Sigmoid colon (tissue), 7 donors: ENCODE results near the gene PDCL3. TPM values are rescaled to one million over a fixed set of nuclear protein-coding genes. Genes with fewer than 3 reads are reported as not detected.

Source experiments
- DNase-seq: peaks from one replicate; pipeline ENCODE4 v3.0.0-alpha.2; 2019
- H3K27ac ChIP-seq, 4 donors: fragments of 200-600 bp; sonication (generic); one replicate each; pipeline ENCODE4 v1.5.1; 2016 to 2019; ENCODE audit warnings: mild to moderate bottlenecking in 1 of 4
- H3K27me3 ChIP-seq, 3 donors: fragments of 200-600 bp; sonication (generic); one replicate each; pipeline ENCODE4 v1.5.1; 2019; ENCODE audit warnings: mild to moderate bottlenecking in 1 of 3
- H3K36me3 ChIP-seq, 4 donors: fragments of 200-600 bp; sonication (generic); one replicate each; pipeline ENCODE4 v1.5.1; 2016 to 2019
- H3K4me1 ChIP-seq, 4 donors: fragments of 200-600 bp; sonication (generic); one replicate each; pipeline ENCODE4 v1.5.1; 2017 to 2019
- H3K4me3 ChIP-seq, 4 donors: fragments of 200-600 bp; sonication (generic); one replicate each; pipeline ENCODE4 v1.5.1; 2017 to 2019; ENCODE audit warnings: mild to moderate bottlenecking in 2 of 4, moderate library complexity in 1 of 4
- H3K9me3 ChIP-seq, 4 donors: fragments of 200-600 bp in 3 of 4; sonication (generic) in 3 of 4; one replicate each; pipeline versions ENCODE4 v1.5.1 to v1.6.1; 2013 to 2019
- EP300 ChIP-seq, 4 donors: sonication (generic); formaldehyde crosslinking; IDR thresholded peaks; one replicate each; pipeline ENCODE4 v1.6.1; 2017; ENCODE audit warnings: antibody characterized with exemption in 4 of 4
- POLR2A ChIP-seq, 2 donors: fragments of 450-650 bp; IDR thresholded peaks; one replicate each; pipeline ENCODE4 v1.6.1; 2016; ENCODE audit warnings: antibody characterized with exemption in 2 of 2, mild to moderate bottlenecking in 2 of 2, moderate library complexity in 2 of 2
- POLR2AphosphoS5 ChIP-seq, 4 donors: sonication (generic); formaldehyde crosslinking; IDR thresholded peaks; one replicate each; pipeline ENCODE4 v1.6.1; 2017; ENCODE audit warnings: antibody characterized with exemption in 4 of 4
- whole genome bisulfite sequencing, 2 donors: extraction: QIAGEN DNeasy Blood & Tissue Kit; methylation state at CpG; one replicate each; pipeline ENCODE4 v1.1.7; 2013; 5-methylcytosine and 5-hydroxymethylcytosine counted together
- intact Hi-C: fragments of 100-400 bp; cut with DNase I; formaldehyde crosslinking; loops from one replicate; pipeline ENCODE4 v1.15.1; 2023
- polyA plus RNA-seq, 3 donors: library from polyadenylated mRNA; stranded (reverse); fragments of 200-250 nt; gene quantifications; one replicate each; pipeline ENCODE4 v1.2.3, GENCODE V29; 2013
- total RNA-seq, 4 donors: library from RNA; depleted of rRNA; stranded (reverse); fragments of >200 nt; gene quantifications; one replicate each; pipeline ENCODE4 v1.1.0, GENCODE V29; 2016
- TF ChIP-seq, protein P1 (sequence below), 4 experiments: fragments of 450-650 bp in 3 of 4; fragments of 200-600 bp in 1 of 4; IDR thresholded peaks; one replicate each; pipeline ENCODE4 v1.5.1; 2016 to 2019; ENCODE audit warnings: antibody characterized with exemption in 4 of 4, mild to moderate bottlenecking in 3 of 4, moderate library complexity in 2 of 4
- donor health status: healthy with polysubstance abuse.
- donor health status: Bipolar disorder and iron deficiency.
- donor health status: healthy.

PDCL3 gene
- total and polyA plus RNA-seq, 7 donors = 23.5 to 41.3 (median 32.9) TPM

DNA sequence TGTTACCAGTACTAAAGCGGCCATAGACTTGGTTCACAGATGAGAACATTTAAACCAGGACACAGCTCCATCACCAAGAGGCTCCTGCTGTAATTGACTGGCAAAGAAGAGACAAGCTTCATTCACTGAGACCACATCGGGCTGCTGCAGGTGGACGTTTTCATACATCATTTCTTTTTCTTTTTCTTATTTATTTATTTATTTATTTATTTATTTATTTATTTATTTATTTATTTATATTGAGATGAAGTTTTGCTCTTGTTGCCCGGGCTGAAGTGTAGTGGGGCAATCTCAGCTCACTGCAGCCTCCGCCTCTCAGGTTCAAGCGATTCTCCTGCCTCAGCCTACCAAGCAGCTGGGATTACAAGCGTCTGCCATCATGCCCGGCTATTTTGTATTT, 33.6 kb upstream of the PDCL3 start:
- no peak for DNase-seq
- H3K27ac ChIP-seq = no peak overlapping the region
- intact Hi-C loops = no loop called here
- H3K4me1 ChIP-seq = no peaks in the 10 kb centered on the region
- no peaks in the 10 kb centered on the region for H3K27me3 ChIP-seq
- H3K9me3 ChIP-seq = no peaks in the 10 kb centered on the region
- H3K36me3 ChIP-seq = no peaks in the 10 kb centered on the region
- TF ChIP-seq, protein P1, sequence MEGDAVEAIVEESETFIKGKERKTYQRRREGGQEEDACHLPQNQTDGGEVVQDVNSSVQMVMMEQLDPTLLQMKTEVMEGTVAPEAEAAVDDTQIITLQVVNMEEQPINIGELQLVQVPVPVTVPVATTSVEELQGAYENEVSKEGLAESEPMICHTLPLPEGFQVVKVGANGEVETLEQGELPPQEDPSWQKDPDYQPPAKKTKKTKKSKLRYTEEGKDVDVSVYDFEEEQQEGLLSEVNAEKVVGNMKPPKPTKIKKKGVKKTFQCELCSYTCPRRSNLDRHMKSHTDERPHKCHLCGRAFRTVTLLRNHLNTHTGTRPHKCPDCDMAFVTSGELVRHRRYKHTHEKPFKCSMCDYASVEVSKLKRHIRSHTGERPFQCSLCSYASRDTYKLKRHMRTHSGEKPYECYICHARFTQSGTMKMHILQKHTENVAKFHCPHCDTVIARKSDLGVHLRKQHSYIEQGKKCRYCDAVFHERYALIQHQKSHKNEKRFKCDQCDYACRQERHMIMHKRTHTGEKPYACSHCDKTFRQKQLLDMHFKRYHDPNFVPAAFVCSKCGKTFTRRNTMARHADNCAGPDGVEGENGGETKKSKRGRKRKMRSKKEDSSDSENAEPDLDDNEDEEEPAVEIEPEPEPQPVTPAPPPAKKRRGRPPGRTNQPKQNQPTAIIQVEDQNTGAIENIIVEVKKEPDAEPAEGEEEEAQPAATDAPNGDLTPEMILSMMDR (IDR thresholded peaks at IDR 0.05) = no peak
- TF ChIP-seq EP300 (IDR thresholded peaks at IDR 0.05) = no peak
- TF ChIP-seq POLR2A (IDR thresholded peaks at IDR 0.05) = no peak
- TF ChIP-seq POLR2AphosphoS5 (IDR thresholded peaks at IDR 0.05) = no peak
- WGBS, 2 donors = 88 to 91% methylated on average over 8 of the region's 8 CpGs
- H3K4me3 ChIP-seq = no peak overlapping the region

GRCh38 chr2:100529900-100530299, 32.9 kb upstream of the PDCL3 start:
- TF ChIP-seq POLR2A (IDR thresholded peaks at IDR 0.05) = no peak
- H3K9me3 ChIP-seq = no peaks in the 10 kb centered on the region
- H3K27me3 ChIP-seq = no peaks in the 10 kb centered on the region
- intact Hi-C loops = no loop called here
- H3K4me1 ChIP-seq = no peaks in the 10 kb centered on the region
- H3K36me3 ChIP-seq = no peaks in the 10 kb centered on the region
- 81 to 84% methylated on average over 6 of the region's 6 CpGs for WGBS, 2 donors
- DNase-seq = no peak
- no peak overlapping the region for H3K27ac ChIP-seq
- H3K4me3 ChIP-seq = no peak overlapping the region

DNA sequence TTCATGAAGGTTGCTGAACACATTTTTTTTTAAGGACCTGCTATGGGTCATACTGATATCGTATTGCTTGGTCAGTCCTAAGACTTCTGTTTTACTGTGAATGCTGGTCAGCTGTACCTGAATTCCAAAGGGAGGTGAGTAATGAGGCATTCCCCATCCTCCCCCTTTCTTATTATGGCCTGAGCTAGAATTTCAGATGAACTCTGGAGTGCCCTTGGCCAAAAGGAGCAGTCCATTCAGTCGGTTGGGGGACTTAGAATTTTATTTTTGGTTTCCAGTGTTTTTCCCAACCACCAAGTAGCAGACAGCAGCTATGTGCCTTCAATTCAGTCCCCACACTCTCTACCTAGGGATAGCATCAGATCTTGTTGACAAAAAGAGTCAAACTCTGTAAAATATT, 26.9 kb upstream of the PDCL3 start:
- no peak overlapping the region for H3K4me3 ChIP-seq
- no peak for TF ChIP-seq EP300 (IDR thresholded peaks at IDR 0.05)
- TF ChIP-seq, protein P1 (IDR thresholded peaks at IDR 0.05) = no peak
- no peak for TF ChIP-seq POLR2AphosphoS5 (IDR thresholded peaks at IDR 0.05)
- no peak for TF ChIP-seq POLR2A (IDR thresholded peaks at IDR 0.05)
- no peak overlapping the region for H3K27ac ChIP-seq
- DNase-seq = no peak
- intact Hi-C loops = no loop called here
- no peaks in the 10 kb centered on the region for H3K9me3 ChIP-seq
- WGBS, 2 donors = 78 to 91% methylated on average over 2 of the region's 2 CpGs
- no peaks in the 10 kb centered on the region for H3K36me3 ChIP-seq
- no peaks in the 10 kb centered on the region for H3K27me3 ChIP-seq
- no peaks in the 10 kb centered on the region for H3K4me1 ChIP-seq

DNA sequence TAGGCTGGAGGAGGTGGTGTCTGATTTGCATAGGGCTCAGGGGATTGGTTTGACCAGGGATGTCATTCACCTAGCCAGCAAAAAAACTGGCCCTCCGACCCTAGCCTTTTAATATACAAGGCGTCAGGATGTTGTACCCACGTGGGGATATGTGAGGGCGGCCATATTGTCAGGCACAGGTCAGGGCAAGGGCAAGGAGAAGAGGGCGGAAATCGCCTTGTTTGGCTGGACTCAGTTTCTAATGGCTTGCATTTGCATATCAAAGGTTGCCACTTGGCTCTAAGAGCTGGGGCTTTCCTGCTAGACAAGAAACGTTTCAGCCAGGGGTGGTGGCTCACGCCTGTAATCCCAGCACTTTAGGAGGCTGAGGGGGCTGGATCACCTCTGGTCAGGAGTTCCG, 24.9 kb upstream of the PDCL3 start:
- no peaks in the 10 kb centered on the region for H3K9me3 ChIP-seq
- H3K4me1 ChIP-seq = no peaks in the 10 kb centered on the region
- 75 to 78% methylated on average over 9 of the region's 9 CpGs for WGBS, 2 donors
- no peaks in the 10 kb centered on the region for H3K27me3 ChIP-seq
- DNase-seq = no peak
- TF ChIP-seq, protein P1 (IDR thresholded peaks at IDR 0.05) = no peak
- TF ChIP-seq POLR2AphosphoS5 (IDR thresholded peaks at IDR 0.05) (no peak), POLR2A (IDR thresholded peaks at IDR 0.05) (no peak), EP300 (IDR thresholded peaks at IDR 0.05) (no peak)
- no peak overlapping the region for H3K27ac ChIP-seq
- intact Hi-C loops = no loop called here
- H3K36me3 ChIP-seq = no peaks in the 10 kb centered on the region
- no peak overlapping the region for H3K4me3 ChIP-seq

- Histone ChIP-seq H3K4me1 (no peaks in the 10 kb centered on the region), H3K9me3 (no peaks in the 10 kb centered on the region), H3K4me3 (no peak overlapping the region), H3K27ac (no peak overlapping the region), H3K36me3 (no peaks in the 10 kb centered on the region), H3K27me3 (no peaks in the 10 kb centered on the region)
- DNase-seq = no peak
- TF ChIP-seq POLR2AphosphoS5 (IDR thresholded peaks at IDR 0.05) (no peak), POLR2A (IDR thresholded peaks at IDR 0.05) (no peak), EP300 (IDR thresholded peaks at IDR 0.05) (no peak)
- TF ChIP-seq, protein P1 (IDR thresholded peaks at IDR 0.05) = no peak
- intact Hi-C loops = no loop called here
- 30 to 51% methylated on average over 1 of the region's 1 CpG for WGBS, 2 donors
These were observed 23.6 kb upstream of the PDCL3 start for GRCh38 chr2:100539221-100539620.
